HG03280 (cell line): Measurements from ENCODE around the gene RILP.
"Not testable (repeated sequence)": the region's sequence is repeated elsewhere in the genome, so short reads cannot be mapped to it uniquely, and the experiment has no call there.

Source experiments
- ATAC-seq: cut with Tn5 transposase; IDR thresholded peaks from one replicate; pipeline ENCODE4 v1.9.1; 2021; ENCODE audit warnings: mild to moderate bottlenecking, moderate library complexity; ENCODE audit not compliant: unreplicated experiment

RILP gene

GRCh38 chr17:1649844-1650501 is at the start of gene RILP:
Gene RILP (minus strand): TSS chr17:1649866. CDS start chr17:1649804, 62 bp downstream.
- ATAC-seq = no peak

GRCh38 chr17:1697681-1698080 is 48.0 kb upstream of the RILP start:
- ATAC-seq = no peak

GRCh38 chr17:1695365-1695764 is 45.7 kb upstream of the RILP start:
- no peak for ATAC-seq

- no peak for ATAC-seq
Measured at GRCh38 chr17:1693339-1693738, 43.7 kb upstream of the RILP start.

GRCh38 chr17:1690544-1691221 is 41.0 kb upstream of the RILP start:
- ATAC-seq = no peak

GRCh38 chr17:1688405-1688804 is 38.7 kb upstream of the RILP start:
- not testable (repeated sequence) for ATAC-seq

GRCh38 chr17:1686086-1686485 is 36.4 kb upstream of the RILP start:
- ATAC-seq = no peak

- ATAC-seq = peak; percentile 99
Measured at GRCh38 chr17:1684378-1685189, 34.9 kb upstream of the RILP start, which contains the start of gene PRPF8. Gene PRPF8 (minus strand): TSS chr17:1684867. CDS start chr17:1684571, 296 bp downstream.

- ATAC-seq = no peak
Measured at GRCh38 chr17:1683459-1683858, 33.8 kb upstream of the RILP start.

GRCh38 chr17:1676401-1676800 is 26.7 kb upstream of the RILP start:
- ATAC-seq = no peak

GRCh38 chr17:1673041-1673785 is 23.5 kb upstream of the RILP start:
- no peak for ATAC-seq

- ATAC-seq = not testable (repeated sequence)
Measured at GRCh38 chr17:1663934-1664333, 14.3 kb upstream of the RILP start.

GRCh38 chr17:1661045-1661444 is 11.4 kb upstream of the RILP start:
- no peak for ATAC-seq

GRCh38 chr17:1658100-1658499 is 8.4 kb upstream of the RILP start:
- no peak for ATAC-seq

GRCh38 chr17:1653735-1654134 is 4.1 kb upstream of the RILP start:
- ATAC-seq = no peak

GRCh38 chr17:1652794-1653193 is 3.1 kb upstream of the RILP start:
- ATAC-seq = not testable (repeated sequence)

GRCh38 chr17:1651559-1651844 is 1.8 kb upstream of the RILP start:
- ATAC-seq = no peak

- ATAC-seq = no peak
Measured at GRCh38 chr17:1650731-1651558, 1.3 kb upstream of the RILP start.

- peak; percentile 68 for ATAC-seq
Measured at GRCh38 chr17:1648963-1649843, 463 bp downstream of the RILP start.
